HG02973 (cell line): ENCODE data around the gene CAGE1.
"Not testable (repeated sequence)": the region's sequence is repeated elsewhere in the genome, so short reads cannot be mapped to it uniquely, and the experiment has no call there.

ENCODE experiments used
- ATAC-seq: cut with Tn5 transposase; IDR thresholded peaks from one replicate; pipeline ENCODE4 v1.9.1; 2021; ENCODE audit warnings: moderate library complexity; ENCODE audit not compliant: unreplicated experiment

CAGE1 gene

DNA sequence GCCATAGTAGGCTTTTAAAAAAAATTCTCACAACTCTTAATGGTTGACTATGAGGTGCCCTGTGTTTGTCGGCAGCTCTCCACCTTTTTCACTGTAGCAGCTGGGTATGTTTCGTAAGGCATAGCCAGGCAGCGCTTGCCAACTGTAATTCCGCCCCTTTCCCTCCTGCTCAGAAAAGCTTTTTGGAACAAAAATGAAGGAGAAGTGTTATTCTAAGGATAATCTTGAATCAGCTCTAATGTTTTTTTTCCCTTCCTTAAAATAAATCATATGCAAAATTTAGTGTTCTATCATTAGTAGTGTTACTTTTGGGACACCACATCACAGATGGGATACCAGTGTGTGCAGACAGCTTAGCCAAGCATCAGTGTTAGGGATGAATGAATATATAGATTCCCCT is 21.3 kb upstream of the CAGE1 start:
- no peak for ATAC-seq

DNA sequence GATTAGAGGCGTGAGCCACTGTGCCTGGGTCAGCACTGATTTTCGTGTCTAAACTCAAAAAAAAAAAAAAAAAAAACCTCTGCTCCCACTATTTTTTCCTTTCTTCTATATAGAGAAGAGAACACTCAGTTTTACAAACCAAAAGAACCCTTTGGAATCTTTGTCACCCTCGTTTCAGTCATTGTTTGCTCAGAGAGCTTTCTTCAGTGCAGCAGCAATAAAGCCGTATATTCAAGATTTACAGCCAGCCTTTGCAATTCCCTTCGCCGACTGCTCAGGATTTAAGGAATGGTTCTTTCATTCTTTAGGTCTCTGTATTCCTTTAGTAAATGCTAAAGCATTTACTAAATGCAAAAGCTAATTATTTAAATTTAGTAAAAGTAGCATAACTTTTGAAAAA is 20.2 kb upstream of the CAGE1 start:
- no peak for ATAC-seq

DNA sequence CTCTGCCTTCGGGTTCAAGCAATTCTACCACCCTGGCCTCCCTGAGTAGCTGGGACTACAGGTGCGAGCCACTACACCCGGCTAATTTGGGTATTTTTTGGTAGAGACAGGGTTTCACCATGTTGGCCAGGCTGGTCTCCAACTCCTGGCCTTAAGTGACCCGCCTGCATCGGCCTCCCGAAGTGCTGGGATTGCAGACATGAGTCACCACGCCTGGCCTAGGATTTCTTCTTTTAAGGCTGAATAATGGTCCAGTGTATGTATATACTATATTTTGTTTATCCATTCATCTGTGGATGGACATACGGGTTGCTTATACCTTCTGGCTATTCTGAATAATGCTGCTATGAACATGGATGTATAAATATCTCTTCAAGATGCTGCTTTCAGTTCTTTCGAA is 17.2 kb upstream of the CAGE1 start:
- ATAC-seq = no peak

DNA sequence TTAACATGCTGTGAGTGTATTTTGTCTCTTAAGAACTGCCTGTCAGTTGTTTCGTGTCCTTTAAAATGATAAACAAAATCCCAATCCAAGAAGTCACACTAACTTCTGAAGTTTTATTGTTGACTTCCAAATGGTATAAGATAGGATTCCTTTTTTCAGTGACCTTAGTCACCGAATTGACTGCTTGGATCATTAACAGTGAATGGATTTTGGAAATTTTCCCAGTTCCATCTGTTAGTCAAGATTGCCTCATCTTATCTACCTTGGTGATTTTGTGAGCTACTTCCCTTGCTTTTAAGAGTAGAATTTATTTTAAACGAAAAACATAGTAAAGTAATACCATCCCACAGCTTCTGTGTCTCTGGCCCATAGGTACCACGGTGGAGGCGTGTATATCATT is 15.0 kb upstream of the CAGE1 start:
- no peak for ATAC-seq

DNA sequence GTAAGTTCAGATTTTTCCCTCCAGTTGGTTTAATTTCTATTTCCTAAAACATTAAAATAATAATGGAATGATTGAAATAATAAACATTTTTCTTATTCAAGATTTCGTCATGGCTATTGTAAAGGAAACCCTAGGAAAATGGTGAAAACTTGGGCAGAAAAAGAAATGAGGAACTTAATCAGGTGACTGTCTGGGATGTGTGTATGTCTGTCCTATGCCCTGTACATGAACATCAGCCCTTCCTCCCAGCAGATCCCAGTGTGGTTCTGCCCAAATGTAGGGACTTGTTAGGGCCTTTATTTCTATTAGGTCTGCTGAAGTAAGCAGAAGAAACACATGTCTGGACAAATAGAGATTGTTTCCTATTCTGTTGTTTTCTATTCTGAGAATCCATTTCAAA is 13.2 kb upstream of the CAGE1 start:
- ATAC-seq = no peak

DNA sequence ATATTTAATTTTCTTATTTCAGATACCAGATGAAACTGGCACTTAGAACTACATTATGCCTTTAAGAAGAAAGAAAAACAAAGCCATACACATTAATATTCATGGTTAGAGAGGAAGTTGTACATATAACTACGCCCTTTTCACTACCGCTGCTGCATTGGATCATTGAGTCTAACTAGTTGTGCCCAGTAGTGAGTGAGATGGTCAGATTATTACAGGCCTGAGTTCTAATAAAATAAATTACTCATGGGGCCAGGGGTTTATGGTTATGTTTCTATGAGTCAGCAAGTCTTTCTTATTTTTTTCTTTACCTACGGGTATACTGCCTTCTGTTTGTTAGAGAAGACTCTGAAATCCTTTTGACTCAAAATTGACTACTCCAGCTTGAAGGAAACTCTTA is 11.5 kb upstream of the CAGE1 start:
- ATAC-seq = no peak

DNA sequence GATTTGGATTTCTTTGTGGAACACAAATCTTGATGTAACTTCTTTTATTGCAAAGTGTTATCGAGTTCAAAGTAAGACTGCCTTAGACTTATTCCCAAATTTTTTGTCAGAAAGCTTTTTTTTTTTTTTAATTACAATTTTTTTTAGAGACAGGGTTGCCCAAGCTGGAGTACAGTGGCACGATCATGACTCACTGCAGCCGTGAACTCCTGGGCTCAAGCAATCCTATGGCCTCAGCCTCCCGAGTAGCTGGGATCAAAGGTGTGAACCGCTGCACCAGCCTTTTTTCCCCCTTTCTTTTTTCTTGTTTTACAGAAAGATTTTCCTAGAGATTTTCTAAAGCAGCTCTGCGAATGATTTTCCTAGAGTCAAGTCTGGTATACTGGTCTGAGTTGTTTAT is 2.9 kb upstream of the CAGE1 start:
- ATAC-seq = no peak

DNA sequence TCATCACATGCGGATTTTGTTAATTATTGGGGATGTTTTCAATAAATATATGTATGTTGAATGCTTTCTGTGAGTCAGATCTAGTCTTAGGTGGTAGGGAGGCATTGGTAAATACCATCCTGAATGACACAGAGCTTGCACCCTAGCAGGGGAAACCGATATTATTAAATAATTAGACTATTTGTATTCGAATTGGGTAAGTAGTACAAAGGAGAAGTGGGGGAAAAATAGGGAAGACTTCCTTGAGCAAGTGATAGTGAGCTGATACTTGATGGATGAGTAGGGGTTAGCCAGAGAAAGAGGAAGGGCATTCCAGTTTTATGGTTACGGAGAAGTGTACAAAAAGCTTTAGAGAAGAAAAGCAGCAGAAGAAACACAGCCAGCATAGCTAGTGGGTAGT is 1.6 kb upstream of the CAGE1 start:
- no peak for ATAC-seq

DNA sequence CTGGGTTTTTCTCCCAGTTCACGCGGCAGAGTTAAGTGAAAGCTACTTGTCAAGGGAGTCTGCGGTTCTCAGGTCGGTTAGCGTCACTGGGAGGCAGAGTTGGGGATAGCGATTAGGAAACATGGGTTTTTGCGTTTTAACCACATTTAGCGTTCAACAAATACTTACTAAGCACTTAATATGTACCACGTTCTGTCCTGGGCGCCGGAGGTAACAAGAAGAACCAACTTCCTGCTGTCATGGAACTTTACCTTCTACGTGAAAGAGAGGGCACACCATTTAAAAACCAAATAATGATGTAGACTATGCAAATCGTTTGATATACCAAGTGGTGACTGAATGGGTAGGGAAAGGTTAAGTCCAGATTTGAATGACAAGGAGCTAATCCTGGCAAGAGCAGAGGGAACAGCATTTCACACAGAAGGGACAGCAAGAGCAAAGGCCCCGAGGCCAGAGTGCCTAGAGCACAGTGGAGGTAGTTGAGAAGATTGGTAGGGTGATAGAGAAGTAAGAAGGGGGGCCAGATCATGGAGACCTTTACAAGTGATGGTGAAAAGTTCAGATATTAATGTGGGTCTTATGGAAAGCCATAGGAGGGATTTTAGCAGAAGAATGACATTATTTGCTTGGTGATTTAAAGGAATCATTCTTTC is 810 bp upstream of the CAGE1 start:
- peak; percentile 13 for ATAC-seq

DNA sequence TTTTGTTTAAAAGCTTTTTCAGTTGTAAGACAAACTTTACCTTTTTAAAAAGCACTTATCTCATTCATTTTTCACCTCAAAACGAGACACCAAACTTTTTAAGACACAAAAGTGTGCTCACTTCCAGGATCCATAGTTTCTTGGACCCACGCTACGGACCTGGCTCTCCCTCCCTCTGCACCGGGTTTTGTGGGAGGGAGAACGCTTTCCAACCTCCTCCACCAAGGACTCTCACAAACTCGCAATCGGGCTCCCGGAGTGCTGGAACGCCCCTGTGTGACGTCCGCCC is 436 bp downstream of the CAGE1 start:
- no peak for ATAC-seq

DNA sequence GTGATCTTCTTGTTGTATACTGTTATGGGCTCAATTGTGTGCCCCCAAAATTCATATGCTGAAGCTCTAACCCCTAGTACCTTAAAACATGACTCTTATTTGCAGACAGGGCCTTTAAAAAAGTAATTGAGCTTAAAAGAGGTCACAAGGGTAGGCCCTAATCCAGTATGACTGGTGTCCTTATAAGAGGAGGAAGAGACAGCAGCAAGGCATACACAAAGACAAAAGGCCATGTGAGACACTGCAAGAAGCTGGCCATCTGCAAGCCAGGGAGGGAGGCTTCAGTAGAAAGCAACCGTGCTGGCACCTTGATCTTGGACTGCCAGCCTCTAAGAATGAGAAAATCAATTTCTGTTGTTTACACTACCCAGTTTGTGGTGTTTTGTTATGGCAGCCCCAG is 8.4 kb downstream of the CAGE1 start:
- no peak for ATAC-seq

DNA sequence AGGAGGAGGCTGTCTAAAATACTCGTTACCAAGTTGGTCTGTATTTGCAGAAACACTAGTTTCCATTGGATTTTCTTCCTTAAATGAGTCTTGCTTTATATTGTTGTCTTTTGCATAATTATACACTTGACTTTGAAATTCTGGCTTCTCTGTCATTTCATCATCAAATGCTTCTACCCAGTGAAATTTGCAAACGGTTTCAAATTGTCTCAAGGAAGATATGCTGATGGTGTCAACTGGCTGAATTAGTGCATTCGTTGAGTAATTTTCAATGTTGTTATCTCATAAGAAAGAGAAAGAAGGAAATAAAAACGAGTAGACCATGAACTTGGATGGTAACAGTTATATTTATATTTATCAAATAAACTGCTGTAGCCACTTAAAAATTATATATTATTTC is 10.8 kb downstream of the CAGE1 start:
- ATAC-seq = no peak

DNA sequence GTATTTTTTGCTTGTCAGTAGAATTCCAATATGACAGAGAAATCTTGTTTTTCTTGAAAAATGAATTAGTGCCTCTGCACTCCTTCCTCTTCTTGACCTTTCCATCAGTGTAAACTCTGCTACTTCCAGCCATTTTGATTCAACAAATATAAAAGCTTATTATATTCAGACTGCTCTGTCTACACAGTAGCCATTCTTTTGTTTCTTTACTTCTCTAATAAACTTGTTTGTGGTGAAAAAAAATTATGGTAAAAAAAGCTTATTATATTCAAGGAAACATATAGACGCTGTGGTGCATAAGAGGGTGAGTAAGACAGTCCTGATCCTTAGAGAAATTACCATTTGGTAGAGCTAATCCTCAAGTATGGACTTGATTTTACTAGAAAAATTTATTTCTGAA is 11.6 kb downstream of the CAGE1 start:
- ATAC-seq = no peak

DNA sequence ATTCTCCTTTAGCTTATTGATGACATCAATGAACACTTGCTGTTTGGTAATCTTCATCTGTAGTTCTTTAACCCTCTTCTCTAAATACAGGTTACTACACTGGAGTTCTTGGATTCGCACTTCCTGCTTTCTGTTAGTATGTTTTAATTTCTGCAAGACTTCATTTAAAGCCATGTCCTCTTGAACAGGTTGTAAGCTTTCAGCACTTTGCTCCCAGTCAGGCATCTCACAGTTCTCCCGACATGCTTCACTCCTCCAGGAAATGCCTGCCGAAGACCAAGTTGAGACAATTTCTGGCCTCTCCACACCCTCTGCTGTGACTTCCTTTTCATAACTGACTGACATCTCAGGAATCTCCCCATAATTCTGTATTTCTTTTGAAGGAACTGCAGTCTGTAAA is 15.8 kb downstream of the CAGE1 start:
- ATAC-seq = no peak

DNA sequence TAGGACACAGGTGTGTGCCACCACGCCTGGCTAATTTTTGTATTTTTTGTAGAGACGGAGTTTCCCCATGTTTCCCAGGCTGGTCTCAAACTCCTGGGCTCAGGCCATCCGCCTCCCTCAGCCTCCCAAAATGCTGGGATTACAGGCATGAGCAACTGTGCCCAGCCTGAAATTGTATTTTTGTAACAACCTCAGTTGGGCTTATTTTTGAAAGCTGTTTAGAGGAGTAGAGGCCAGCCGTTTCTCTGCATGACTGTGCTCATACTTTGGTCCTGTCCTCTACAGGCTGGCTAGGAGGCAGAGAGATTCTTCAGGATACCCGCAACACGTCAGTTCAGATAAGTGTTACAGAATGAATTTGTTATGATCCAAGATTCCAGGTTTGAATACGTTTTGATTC is 22.1 kb downstream of the CAGE1 start:
- no peak for ATAC-seq

DNA sequence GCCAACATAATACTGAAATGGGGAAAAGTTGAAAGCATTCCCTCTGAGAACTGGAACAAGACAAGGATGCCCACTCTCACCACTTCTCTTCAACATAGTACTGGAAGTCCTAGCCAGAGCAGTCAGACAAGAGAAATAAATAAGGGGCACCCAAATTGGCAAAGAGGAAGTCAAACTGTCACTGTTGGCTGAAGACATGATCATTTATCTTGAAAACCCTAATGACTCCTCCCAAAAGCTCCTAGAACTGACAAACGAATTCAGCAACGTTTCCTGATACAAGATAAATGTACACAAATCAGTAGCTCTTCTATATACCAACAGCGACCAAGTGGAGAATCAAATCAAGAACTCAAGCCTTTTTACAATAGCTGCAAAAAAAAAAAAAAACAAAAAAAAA is 37.6 kb downstream of the CAGE1 start:
- ATAC-seq = not testable (repeated sequence)

DNA sequence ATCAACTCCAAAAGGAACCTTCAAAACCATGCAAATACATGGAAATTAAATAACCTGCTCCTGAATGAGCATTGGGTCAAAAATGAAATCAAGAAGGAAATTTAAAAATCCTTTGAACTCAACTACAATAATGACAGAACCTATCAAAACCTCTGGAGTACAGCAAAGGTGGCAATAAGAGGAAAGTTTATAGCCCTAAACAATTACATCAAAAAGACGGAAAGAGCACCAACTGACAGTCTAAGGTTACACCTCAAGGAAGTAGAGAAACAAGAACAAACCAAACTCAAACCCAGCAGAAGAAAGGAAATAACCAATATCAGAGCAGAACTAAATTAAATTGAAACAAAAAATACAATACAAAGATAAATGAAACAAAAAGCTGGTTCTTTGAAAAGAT is 39.0 kb downstream of the CAGE1 start:
- ATAC-seq = not testable (repeated sequence)

DNA sequence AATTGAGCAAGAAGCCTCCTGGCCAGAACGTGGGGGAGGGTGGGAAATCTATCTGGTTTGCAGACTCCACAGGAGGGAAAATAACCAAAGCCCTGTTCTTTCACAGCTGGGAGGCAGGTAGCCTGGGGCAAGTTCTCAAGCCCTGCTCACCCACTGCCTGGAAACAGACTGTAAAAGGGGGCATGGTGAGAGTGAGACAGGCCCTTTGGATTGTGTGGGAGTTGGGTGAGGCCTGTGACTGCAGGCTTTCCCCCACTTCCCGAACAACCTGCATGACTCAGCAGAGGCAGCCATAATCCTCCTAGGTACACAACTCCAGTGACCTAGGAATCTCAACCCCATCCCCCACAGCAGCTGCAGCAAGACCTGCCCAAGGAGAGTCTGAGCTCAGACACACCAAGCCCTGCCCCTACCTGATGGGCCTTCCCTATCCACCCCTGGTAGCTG is 42.0 kb downstream of the CAGE1 start:
- ATAC-seq = not testable (repeated sequence)

DNA sequence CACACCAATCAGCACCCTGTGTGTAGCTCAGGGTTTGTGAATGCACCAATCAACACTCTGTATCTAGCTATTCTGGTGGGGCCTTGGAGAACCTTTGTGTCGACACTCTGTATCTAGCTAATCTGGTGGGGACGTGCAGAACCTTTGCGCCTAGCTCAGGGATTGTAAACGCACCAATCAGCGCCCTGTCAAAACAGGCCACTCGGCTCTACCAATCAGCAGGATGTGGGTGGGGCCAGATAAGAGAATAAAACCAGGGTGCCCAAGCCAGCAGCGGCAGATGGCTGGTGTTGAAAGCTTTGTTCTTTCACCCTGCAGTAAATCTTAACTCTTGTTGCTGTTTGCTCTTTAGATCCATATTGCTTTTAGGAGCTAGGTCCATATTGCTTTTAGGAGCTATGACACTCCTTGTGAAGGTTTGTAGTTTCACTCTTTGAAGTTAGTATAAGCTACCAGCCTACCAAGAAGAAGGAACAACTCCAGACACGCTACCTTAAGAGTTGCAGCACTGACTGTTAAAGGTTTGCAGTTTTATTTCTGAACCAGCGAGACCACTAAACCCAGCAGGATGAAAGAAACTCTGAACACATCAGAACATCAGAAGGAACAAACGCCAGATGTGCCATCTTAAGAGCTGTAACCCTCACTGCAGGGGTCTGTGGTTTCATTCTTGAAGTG is 44.6 kb downstream of the CAGE1 start:
- ATAC-seq = not testable (repeated sequence)

DNA sequence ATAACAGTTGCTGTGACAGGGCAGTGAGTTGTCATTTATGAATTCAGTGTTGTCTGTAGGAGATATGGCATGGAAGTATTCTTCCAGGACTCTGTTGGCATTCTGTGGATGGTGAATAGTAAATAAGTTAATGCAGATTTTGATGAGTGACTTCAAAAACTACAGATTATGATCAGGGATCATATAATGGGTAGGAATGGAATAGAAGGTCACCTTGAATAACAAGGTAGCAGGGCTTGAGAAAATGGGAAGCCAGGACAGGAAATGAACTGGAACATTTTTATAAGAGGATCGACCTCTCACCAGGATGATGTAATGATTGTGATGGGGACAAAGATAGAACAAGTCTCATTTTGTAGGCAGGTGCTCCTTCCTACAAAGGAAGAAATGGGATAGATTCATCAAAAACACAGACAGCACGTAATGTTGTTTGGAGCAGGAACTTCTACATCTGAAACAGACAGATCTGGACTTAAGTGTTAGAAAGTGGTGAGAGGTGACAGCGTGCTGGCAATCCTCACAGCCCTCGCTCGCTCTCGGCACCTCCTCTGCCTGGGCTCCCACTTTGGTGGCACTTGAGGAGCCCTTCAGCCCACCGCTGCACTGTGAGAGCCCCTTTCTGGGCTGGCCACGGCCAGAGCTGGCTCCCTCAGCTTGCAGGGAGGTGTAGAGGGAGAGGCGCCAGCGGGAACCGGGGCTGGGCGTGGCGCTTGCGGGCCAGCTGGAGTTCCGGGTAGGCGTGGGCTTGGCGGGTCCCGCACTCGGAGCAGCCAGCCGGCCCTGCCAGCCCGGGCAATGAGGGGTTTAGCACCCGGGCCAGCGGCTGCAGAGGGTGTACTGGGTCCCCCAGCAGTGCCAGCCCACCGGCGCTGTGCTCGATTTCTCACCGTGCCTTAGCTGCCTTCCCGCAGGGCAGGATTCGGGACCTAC is 45.7 kb downstream of the CAGE1 start:
- ATAC-seq = no peak

DNA sequence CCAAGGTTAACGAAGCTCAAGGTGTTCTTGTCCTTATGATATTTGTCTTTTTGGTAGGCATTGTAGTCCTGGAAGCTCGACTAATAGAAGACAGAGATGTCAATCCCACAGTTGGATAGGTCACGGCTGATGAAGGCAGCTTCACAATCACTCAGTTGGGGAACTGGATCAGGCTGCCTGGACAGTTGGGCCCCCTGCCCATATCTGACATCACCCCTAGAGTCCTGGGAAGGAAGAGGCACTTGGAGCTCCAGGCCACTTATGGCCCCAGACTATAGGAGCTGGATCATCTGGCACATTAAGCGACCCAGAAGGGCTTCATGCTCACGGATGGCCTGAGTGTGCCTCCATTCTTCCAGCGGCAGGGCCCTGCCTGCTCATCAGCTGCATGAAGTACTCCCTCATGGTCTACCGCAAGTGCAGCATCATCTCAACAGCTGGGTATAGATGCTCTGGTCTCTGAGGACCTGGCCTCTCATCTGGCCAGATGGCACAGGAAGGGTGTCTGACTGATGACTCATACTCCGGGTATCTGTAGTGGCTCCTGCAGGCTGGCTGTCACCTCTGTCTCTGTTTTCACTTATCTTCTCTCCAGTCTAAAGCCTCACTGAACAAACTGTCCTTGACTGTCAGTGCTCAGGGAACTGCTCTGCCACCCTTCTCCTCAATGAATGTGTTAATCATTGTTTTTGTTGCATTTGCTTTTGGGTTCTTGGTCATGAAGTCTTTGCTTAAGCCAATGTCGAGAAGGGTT is 47.4 kb downstream of the CAGE1 start:
- no peak for ATAC-seq
